Muscle layer of duodenum (tissue), 2 donors: Measurements from ENCODE around the gene TAF1.
"Not testable (repeated sequence)": the region's sequence is repeated elsewhere in the genome, so short reads cannot be mapped to it uniquely, and the experiment has no call there.

ENCODE experiments used
- H3K27ac ChIP-seq: one replicate; pipeline ENCODE4 v1.7.0; 2013; ENCODE audit warnings: mild to moderate bottlenecking, low read length
- H3K27me3 ChIP-seq: one replicate; pipeline ENCODE4 v1.7.0; 2013; ENCODE audit warnings: low read depth, mild to moderate bottlenecking, control low read depth, low read length
- H3K36me3 ChIP-seq, 2 donors: one replicate each; pipeline ENCODE4 v1.7.0; 2013; ENCODE audit warnings: low read length in 2 of 2, control low read depth in 1 of 2, mild to moderate bottlenecking in 1 of 2; ENCODE audit not compliant: insufficient read depth in 2 of 2, control insufficient read depth in 1 of 2
- H3K4me1 ChIP-seq, 2 donors: one replicate each; pipeline ENCODE4 v1.7.0; 2013; ENCODE audit warnings: low read length in 2 of 2, mild to moderate bottlenecking in 2 of 2, control low read depth in 1 of 2, moderate library complexity in 1 of 2; ENCODE audit not compliant: insufficient read depth in 2 of 2, control insufficient read depth in 1 of 2
- H3K4me3 ChIP-seq, 2 donors: one replicate each; pipeline ENCODE4 v1.7.0; 2013; ENCODE audit warnings: low read length in 2 of 2, low read depth in 1 of 2, mild to moderate bottlenecking in 1 of 2
- H3K9me3 ChIP-seq, 2 donors: one replicate each; pipeline ENCODE4 v1.7.0; 2013; ENCODE audit warnings: low read length in 2 of 2, control low read depth in 1 of 2, mild to moderate bottlenecking in 1 of 2; ENCODE audit not compliant: control insufficient read depth in 1 of 2
- donor health status: healthy.

Gene TAF1

DNA sequence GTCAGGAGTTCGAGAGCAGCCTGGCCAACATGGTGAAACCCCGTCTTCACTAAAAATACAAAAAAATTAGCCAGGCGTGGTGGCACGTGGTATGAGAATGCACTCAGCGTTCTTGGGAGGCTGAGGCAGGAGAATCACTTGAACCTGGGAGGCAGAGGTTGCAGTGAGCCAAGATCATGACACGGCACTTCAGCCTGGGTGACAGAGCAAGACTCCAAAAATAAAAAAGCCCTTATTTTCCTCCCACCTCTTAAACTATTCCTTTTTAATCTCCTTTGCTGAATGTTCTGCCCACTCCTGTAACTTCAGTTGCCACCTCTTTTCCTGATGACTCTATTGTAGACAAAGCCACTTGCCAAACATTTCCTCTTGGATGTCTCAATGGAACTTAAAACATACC lies 72.6 kb downstream of the TAF1 start:
- Histone ChIP-seq H3K9me3 (no peaks in the 10 kb centered on the region), H3K4me3 (no peak overlapping the region), H3K36me3 (peaks cover 4 to 10% of the 10 kb centered on the region in 2 donors), H3K27me3 (no peaks in the 10 kb centered on the region), H3K27ac (no peak overlapping the region), H3K4me1 (no peaks in the 10 kb centered on the region)

DNA sequence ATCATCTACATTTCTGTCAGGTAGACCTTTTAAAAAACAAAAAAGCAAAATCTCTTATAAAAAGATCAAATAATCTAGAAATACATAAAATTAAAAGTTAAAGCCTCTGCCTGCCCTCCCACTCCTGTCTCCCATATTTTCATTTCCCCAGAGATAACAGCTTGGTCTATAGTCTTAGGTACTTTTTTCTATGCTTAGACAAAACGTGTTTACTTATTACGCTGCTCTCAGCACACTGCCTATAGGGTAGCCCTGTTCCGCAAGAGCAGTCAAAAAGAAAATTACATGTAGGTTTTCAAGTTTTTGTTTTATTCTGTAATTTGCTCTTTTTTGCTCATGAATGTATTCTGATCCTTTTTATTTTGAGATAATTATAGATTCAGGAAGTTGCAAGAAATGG lies 73.3 kb downstream of the TAF1 start:
- H3K27me3 ChIP-seq, result no peaks in the 10 kb centered on the region
- H3K36me3 ChIP-seq, result peaks cover 4 to 13% of the 10 kb centered on the region in 2 donors
- no peak overlapping the region for H3K27ac ChIP-seq
- no peak overlapping the region for H3K4me3 ChIP-seq
- H3K9me3 ChIP-seq, result no peaks in the 10 kb centered on the region
- H3K4me1 ChIP-seq, result no peaks in the 10 kb centered on the region

DNA sequence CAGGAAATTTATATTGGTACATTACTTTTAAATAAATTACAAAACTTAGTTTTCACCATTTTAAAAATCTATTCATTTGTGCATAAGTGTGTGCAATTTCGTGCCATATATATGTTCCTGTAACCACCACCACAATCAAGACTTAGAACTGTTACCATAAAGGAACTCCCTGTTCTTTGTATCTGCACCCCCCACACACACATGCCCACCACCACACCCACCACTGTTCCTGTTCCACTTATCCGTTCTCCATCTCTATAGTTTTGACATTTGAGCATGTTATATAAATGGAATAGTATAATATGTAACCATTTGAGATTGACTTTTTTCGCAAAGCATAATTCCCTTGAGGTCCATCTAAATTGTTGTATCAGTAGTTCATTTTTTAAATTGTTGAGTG lies 73.7 kb downstream of the TAF1 start:
- Histone ChIP-seq H3K36me3 (peaks cover 4 to 15% of the 10 kb centered on the region in 2 donors), H3K27me3 (no peaks in the 10 kb centered on the region)

DNA sequence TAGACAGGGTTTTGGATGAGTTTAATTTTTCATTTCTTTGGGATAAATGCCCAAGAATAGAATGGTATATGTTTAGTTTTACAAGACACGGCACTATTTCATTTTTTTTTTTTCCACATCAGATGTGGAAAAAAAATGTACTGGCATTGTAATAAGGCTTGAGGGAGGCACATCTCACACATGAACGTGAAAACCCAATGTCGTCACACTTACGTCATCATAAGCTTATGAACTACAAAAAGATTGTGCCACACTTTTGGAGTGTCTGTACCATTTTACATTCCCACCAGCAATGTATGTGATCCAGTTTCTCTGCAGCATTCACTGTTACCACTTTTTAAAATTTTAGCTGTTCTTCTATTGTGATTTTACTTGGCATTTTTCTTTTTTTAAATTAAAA lies 74.2 kb downstream of the TAF1 start:
- no peak overlapping the region for H3K4me3 ChIP-seq
- H3K36me3 ChIP-seq, result peaks cover 4 to 11% of the 10 kb centered on the region in 2 donors
- H3K27me3 ChIP-seq, result no peaks in the 10 kb centered on the region
- no peaks in the 10 kb centered on the region for H3K4me1 ChIP-seq
- no peaks in the 10 kb centered on the region for H3K9me3 ChIP-seq
- H3K27ac ChIP-seq, result no peak overlapping the region

More for the DNA sequence above, 73.7 kb downstream of the TAF1 start:
- H3K27ac ChIP-seq, result no peak overlapping the region
- H3K4me3 ChIP-seq, result no peak overlapping the region
- H3K9me3 ChIP-seq, result no peaks in the 10 kb centered on the region
- H3K4me1 ChIP-seq, result no peaks in the 10 kb centered on the region

DNA sequence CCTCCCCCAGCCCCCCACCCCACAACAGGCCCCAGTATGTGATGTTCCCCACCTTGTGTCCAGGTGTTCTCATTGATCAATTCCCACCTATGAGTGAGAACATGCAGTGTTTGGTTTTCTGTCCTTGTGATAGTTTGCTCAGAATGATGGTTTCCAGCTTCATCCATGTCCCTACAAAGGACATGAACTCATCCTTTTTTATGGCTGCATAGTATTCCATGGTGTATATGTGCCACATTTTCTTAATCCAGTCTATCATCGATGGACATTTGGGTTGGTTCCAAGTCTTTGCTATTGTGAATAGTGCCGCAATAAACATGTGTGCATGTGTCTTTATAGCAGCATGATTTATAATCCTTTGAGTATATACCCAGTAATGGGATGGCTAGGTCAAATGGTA lies 75.7 kb downstream of the TAF1 start:
- H3K4me1 ChIP-seq, H3K9me3 ChIP-seq, H3K4me3 ChIP-seq, H3K27me3 ChIP-seq, H3K36me3 ChIP-seq, H3K27ac ChIP-seq: not testable (repeated sequence)

DNA sequence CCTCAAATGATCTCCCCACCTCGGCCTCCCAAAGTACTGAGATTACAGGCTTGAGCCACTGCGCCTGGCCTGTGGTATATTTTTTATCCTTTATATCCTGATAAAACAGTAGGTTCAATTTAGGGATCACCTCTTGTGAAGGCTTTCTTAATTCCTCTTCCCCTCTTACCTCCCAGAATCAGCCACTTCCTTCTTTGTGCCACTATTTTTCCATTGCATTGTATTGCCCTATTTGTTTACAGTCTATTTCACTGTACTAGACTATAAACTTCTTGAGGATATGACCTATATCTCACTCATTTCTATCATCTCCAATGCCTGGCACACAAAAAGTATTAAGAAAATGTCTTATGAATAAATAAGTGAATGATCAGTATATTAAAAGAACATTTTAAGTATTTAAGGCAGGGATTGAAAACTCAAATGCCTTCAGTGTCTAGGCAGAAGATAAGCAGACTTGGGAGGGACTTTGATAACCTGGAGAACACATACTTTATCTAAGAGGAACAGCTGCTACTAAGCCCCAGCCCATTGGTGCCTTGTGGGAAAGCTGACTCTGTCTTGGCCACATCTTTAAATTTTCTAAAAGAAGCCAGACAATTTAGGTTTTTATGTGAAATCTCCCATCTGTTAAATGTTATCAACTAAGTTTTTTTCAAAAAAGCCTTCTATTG lies 84.4 kb downstream of the TAF1 start:
- Histone ChIP-seq H3K27me3 (no peaks in the 10 kb centered on the region), H3K36me3 (peaks cover 14 to 15% of the 10 kb centered on the region in 2 donors), H3K4me1 (no peaks in the 10 kb centered on the region), H3K4me3 (no peak overlapping the region), H3K9me3 (no peaks in the 10 kb centered on the region), H3K27ac (no peak overlapping the region)

DNA sequence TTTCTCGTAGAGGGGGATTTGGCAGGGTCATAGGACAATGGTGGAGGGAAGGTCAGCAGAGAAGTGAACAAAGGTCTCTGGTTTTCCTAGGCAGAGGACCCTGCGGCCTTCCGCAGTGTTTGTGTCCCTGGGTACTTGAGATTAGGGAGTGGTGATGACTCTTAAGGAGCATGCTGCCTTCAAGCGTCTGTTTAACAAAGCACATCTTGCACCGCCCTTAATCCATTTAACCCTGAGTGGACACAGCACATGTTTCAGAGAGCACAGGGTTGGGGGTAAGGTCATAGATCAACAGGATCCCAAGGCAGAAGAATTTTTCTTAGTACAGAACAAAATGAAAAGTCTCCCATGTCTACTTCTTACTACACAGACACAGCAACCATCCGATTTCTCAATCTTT lies 85.4 kb downstream of the TAF1 start:
- H3K4me3 ChIP-seq, H3K27me3 ChIP-seq, H3K4me1 ChIP-seq, H3K9me3 ChIP-seq, H3K27ac ChIP-seq: not testable (repeated sequence)
- peaks cover 21% of the 10 kb centered on the region in 2 donors for H3K36me3 ChIP-seq

DNA sequence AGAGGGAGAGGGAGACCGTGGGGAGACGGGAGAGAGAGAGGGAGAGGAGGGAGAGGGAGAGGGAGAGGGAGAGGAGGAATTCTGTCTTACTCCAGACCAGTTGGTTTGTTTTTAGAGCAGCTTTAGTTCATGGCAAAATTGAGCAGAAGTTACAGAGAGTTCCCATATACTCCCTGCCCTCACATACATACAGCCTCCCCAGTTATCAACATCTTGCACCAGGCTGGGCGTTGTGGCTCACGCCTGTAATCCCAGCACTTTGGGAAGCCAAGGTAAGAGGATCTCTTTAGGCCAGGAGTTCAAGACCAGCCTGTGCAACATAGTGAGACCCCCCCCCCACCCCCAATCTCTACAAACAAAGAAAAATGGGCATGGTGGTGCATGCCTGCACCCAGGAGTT lies 86.9 kb downstream of the TAF1 start:
- H3K36me3 ChIP-seq, result peaks cover 31% of the 10 kb centered on the region in 2 donors
- no peaks in the 10 kb centered on the region for H3K9me3 ChIP-seq
- H3K27me3 ChIP-seq, result no peaks in the 10 kb centered on the region
- no peak overlapping the region for H3K27ac ChIP-seq
- H3K4me1 ChIP-seq, result no peaks in the 10 kb centered on the region
- H3K4me3 ChIP-seq, result no peak overlapping the region

DNA sequence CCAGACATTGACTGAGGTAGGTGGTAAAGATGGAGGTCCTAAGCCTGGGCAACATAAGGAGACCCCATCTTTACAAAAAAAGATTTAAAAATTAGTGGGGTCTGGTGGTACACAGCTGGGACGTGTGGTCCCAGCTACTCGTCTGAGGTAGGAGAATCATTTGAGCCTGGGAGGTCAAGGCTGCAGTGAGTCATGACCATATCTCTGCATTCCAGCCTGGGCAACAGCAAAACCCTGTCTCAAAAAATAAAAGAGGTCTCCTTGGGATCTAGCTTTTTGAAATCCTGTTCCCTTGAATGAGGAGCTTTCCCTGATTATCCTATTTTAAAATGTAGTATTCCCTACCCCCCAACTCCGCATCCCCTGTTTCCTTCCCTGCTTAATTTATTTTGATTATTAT lies 88.1 kb downstream of the TAF1 start:
- Histone ChIP-seq H3K27me3 (no peaks in the 10 kb centered on the region), H3K27ac (no peak overlapping the region), H3K36me3 (peaks cover 36 to 41% of the 10 kb centered on the region in 2 donors)

DNA sequence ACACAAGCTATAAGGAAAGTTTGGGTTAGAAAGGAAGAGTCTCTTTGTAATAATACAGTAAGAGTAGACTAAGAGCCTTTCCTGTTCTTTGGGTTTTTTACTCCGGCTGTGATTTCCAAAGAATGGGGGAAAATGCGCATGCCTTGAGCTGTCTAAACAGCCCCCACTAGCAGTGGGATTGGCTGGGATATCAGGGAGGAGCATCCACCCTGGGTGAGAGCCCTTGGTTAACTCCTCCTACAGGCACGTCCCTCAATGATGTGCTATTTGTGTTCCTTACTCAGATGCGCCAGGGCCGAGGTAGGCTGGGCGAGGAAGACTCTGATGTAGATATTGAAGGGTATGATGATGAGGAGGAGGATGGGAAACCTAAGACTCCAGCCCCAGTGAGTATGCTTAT lies 92.7 kb downstream of the TAF1 start:
- Histone ChIP-seq H3K36me3 (peaks cover 69 to 77% of the 10 kb centered on the region in 2 donors), H3K27ac (no peak overlapping the region), H3K4me3 (no peak overlapping the region), H3K27me3 (no peaks in the 10 kb centered on the region), H3K9me3 (no peaks in the 10 kb centered on the region), H3K4me1 (no peaks in the 10 kb centered on the region)

More for the DNA sequence above, 88.1 kb downstream of the TAF1 start:
- no peaks in the 10 kb centered on the region for H3K9me3 ChIP-seq
- H3K4me1 ChIP-seq, result no peaks in the 10 kb centered on the region
- H3K4me3 ChIP-seq, result no peak overlapping the region

DNA sequence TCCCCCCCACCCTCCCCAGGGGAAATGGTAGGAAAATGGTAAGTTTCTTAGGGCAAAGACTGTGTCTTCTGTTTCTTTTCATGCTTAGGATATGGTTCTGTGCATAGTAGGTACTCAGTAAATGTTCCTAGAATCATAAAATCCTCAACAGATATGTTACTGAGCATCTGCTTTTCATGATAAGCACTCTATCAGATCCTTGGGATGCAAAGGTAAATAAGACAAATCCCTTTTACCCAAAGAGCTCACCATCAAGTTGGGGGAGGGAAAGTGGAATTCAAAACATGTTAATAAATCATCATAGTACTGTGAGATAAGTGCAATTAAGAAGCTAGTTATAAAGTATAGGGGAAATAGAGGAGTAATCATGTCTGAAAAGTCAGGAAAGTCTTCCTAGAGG lies 98.8 kb downstream of the TAF1 start:
- Histone ChIP-seq H3K36me3 (peaks cover 29 to 40% of the 10 kb centered on the region in 2 donors), H3K4me1 (no peaks in the 10 kb centered on the region), H3K27ac (no peak overlapping the region), H3K9me3 (no peaks in the 10 kb centered on the region), H3K27me3 (no peaks in the 10 kb centered on the region), H3K4me3 (no peak overlapping the region)

DNA sequence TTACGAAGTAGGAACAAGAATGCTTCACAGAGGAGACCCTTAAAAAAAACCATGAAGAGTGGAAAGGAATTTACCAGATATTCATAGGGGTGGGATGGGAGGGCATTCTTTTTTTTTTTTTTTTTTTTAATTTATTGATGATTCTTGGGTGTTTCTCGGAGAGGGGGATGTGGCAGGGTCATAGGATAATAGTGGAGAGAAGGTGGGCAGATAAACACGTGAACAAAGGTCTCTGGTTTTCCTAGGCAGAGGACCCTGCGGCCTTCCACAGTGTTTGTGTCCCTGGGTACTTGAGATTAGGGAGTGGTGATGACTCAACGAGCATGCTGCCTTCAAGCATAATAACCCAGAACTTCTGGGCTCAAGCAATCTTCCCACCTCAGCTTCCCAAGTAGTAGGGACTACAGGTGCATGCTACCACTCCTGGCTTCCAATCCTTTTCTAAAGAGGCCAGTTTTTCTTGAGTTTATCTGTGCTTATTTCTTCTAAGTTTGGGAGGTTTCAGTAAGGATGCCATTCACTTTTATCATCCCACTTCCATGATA lies 100.9 kb downstream of the TAF1 start:
- no peaks in the 10 kb centered on the region for H3K4me1 ChIP-seq
- H3K27me3 ChIP-seq, result no peaks in the 10 kb centered on the region
- H3K9me3 ChIP-seq, result no peaks in the 10 kb centered on the region
- no peak overlapping the region for H3K27ac ChIP-seq
- H3K4me3 ChIP-seq, result no peak overlapping the region
- peaks cover 9 to 19% of the 10 kb centered on the region in 2 donors for H3K36me3 ChIP-seq
